ENCODE measurements around the gene PLPP1.

Gene PLPP1

GRCh38 chr5:55534436-55535198 is at the start of gene PLPP1:
Gene PLPP1, minus strand, starts transcription at chr5:55534964. Its CDS starts 335 bp downstream, at chr5:55534629.
- DNase-seq, result peak; percentile 86

- no peak for DNase-seq
These were observed 48.8 kb upstream of the PLPP1 start for GRCh38 chr5:55583578-55583977.

- no peak for DNase-seq
These were observed 47.5 kb upstream of the PLPP1 start for GRCh38 chr5:55582256-55582655.

GRCh38 chr5:55580042-55580441 is 45.3 kb upstream of the PLPP1 start:
- DNase-seq, result no peak

- no peak for DNase-seq
These were observed 44.0 kb upstream of the PLPP1 start for GRCh38 chr5:55578771-55579170.

- DNase-seq, result no peak
These were observed 42.7 kb upstream of the PLPP1 start for GRCh38 chr5:55577353-55578060.

- DNase-seq, result no peak
These were observed 41.9 kb upstream of the PLPP1 start for GRCh38 chr5:55576661-55577060.

- DNase-seq, result no peak
These were observed 41.2 kb upstream of the PLPP1 start for GRCh38 chr5:55575815-55576583.

GRCh38 chr5:55572600-55572999 is 37.8 kb upstream of the PLPP1 start:
- DNase-seq, result no peak

- DNase-seq, result no peak
These were observed 37.3 kb upstream of the PLPP1 start for GRCh38 chr5:55572020-55572419.

GRCh38 chr5:55570570-55570969 is 35.8 kb upstream of the PLPP1 start:
- DNase-seq, result no peak

- no peak for DNase-seq
These were observed 35.3 kb upstream of the PLPP1 start for GRCh38 chr5:55570026-55570425.

- no peak for DNase-seq
These were observed 34.7 kb upstream of the PLPP1 start for GRCh38 chr5:55569513-55569865.

GRCh38 chr5:55568654-55569512 is 34.1 kb upstream of the PLPP1 start:
- DNase-seq, result no peak

- no peak for DNase-seq
These were observed 30.0 kb upstream of the PLPP1 start for GRCh38 chr5:55564721-55565120.

- DNase-seq, result no peak
These were observed 23.7 kb upstream of the PLPP1 start for GRCh38 chr5:55558484-55558883.

GRCh38 chr5:55557123-55557522 is 22.4 kb upstream of the PLPP1 start:
- DNase-seq, result no peak

GRCh38 chr5:55554585-55555202 is 19.9 kb upstream of the PLPP1 start:
- no peak for DNase-seq

- no peak for DNase-seq
These were observed 17.1 kb upstream of the PLPP1 start for GRCh38 chr5:55551904-55552303.

- DNase-seq, result no peak
These were observed 16.6 kb upstream of the PLPP1 start for GRCh38 chr5:55551358-55551757.

GRCh38 chr5:55547781-55548180 is 13.0 kb upstream of the PLPP1 start:
- no peak for DNase-seq

- DNase-seq, result no peak
These were observed 12.2 kb upstream of the PLPP1 start for GRCh38 chr5:55546947-55547346.
